ENCODE measurements around the gene ZNF19.

DNA sequence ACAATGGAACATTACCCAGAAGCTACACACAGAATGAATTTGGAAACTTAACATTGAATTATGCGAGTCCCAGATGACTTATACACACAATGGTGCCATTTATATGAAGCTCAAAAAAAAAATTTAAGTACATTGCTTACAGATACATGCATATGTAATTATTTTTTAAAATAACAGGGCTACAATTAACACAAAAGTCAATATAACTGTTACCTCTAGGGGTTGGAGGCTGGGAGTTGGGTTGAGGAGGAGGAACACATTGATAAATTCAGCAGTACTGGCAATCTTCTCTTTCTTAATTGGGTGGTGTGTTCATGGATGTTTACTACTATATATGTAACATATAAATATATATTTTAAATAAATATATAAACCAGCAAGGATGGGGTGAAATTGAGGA is 28.2 kb downstream of the ZNF19 start:
- TF ChIP-seq, protein P1, sequence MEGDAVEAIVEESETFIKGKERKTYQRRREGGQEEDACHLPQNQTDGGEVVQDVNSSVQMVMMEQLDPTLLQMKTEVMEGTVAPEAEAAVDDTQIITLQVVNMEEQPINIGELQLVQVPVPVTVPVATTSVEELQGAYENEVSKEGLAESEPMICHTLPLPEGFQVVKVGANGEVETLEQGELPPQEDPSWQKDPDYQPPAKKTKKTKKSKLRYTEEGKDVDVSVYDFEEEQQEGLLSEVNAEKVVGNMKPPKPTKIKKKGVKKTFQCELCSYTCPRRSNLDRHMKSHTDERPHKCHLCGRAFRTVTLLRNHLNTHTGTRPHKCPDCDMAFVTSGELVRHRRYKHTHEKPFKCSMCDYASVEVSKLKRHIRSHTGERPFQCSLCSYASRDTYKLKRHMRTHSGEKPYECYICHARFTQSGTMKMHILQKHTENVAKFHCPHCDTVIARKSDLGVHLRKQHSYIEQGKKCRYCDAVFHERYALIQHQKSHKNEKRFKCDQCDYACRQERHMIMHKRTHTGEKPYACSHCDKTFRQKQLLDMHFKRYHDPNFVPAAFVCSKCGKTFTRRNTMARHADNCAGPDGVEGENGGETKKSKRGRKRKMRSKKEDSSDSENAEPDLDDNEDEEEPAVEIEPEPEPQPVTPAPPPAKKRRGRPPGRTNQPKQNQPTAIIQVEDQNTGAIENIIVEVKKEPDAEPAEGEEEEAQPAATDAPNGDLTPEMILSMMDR (conservative IDR thresholded peaks at IDR 0.05; ENCODE audit: low read length), result no peak
- TF ChIP-seq EZH2phosphoT487 (IDR thresholded peaks at IDR 0.05; ENCODE audit: borderline replicate concordance), result no peak
